GM23338 (cell line): Measurements from ENCODE around the gene TRIP10. TPM values are rescaled to one million over a fixed set of nuclear protein-coding genes. Genes with fewer than 3 reads are reported as not detected.
A peak's percentile ranks its signal among the peaks of the same experiment; 100 is the strongest.

Experiments
- ATAC-seq: fragments of 200-7000 bp; cut with Tn5 transposase; 3 replicates; pipeline ENCODE4 v1.9.1; 2020
- DNase-seq: peaks from one replicate; pipeline ENCODE4 v3.0.0-alpha.2; 2015; ENCODE audit warnings: low spot score
- H2AFZ ChIP-seq: fragments of 200-600 bp; sonication (generic); 2 replicates; pipeline ENCODE4 v1.8.0; 2016; ENCODE audit warnings: antibody characterized with exemption, mild to moderate bottlenecking, moderate library complexity
- H3F3A ChIP-seq: fragments of 200-600 bp; sonication (generic); replicated peaks from 2 replicates; pipeline ENCODE4 v1.8.0; 2017; ENCODE audit warnings: antibody characterized with exemption, mixed run types, low read depth
- H3K27ac ChIP-seq: fragments of 200-600 bp; sonication (generic); 2 replicates; pipeline ENCODE4 v1.6.1; 2016; ENCODE audit warnings: low read depth
- H3K27me3 ChIP-seq: fragments of 200-600 bp; sonication (generic); 2 replicates; pipeline ENCODE4 v1.8.0; 2016; ENCODE audit warnings: mild to moderate bottlenecking, mixed run types, moderate library complexity; ENCODE audit not compliant: insufficient read depth
- H3K36me3 ChIP-seq: fragments of 200-600 bp; sonication (generic); 2 replicates; pipeline ENCODE4 v1.8.0; 2016; ENCODE audit warnings: mild to moderate bottlenecking; ENCODE audit not compliant: insufficient read depth
- H3K4me1 ChIP-seq: fragments of 200-600 bp; sonication (generic); 2 replicates; pipeline ENCODE4 v1.8.0; 2016; ENCODE audit warnings: mild to moderate bottlenecking, moderate library complexity; ENCODE audit not compliant: insufficient read depth
- H3K4me2 ChIP-seq: fragments of 200-600 bp; sonication (generic); 2 replicates; pipeline ENCODE4 v1.7.1; 2017; ENCODE audit warnings: mixed run types
- H3K4me3 ChIP-seq: fragments of 200-600 bp; sonication (generic); 2 replicates; pipeline ENCODE4 v1.6.1; 2016; ENCODE audit warnings: mixed run types
- H3K79me2 ChIP-seq: fragments of 200-600 bp; sonication (generic); replicated peaks from 2 replicates; pipeline ENCODE4 v1.8.0; 2017; ENCODE audit warnings: mild to moderate bottlenecking; ENCODE audit not compliant: insufficient read depth
- H3K9me2 ChIP-seq: fragments of 200-600 bp; sonication (generic); 2 replicates; pipeline ENCODE4 v1.8.0; 2017; ENCODE audit not compliant: insufficient read depth
- H4K20me1 ChIP-seq: fragments of 200-600 bp; sonication (generic); replicated peaks from 2 replicates; pipeline ENCODE4 v1.8.0; 2017; ENCODE audit warnings: mild to moderate bottlenecking; ENCODE audit not compliant: insufficient read depth
- H3K27ac Mint-ChIP-seq: 2 replicates; pipeline ENCODE4 v1.8.0; 2020; ENCODE audit warnings: inconsistent platforms, mild to moderate bottlenecking, moderate library complexity, mixed read lengths
- H3K27me3 Mint-ChIP-seq: 3 replicates; pipeline ENCODE4 v1.8.0; 2022; ENCODE audit warnings: low read depth, mild to moderate bottlenecking, moderate library complexity, mixed read lengths, inconsistent platforms; ENCODE audit not compliant: insufficient read depth, poor library complexity
- H3K36me3 Mint-ChIP-seq: 3 replicates; pipeline ENCODE4 v1.8.0; 2021; ENCODE audit warnings: low read depth, mild to moderate bottlenecking, inconsistent platforms, moderate library complexity, mixed read lengths
- H3K4me1 Mint-ChIP-seq: 3 replicates; pipeline ENCODE4 v1.8.0; 2020; ENCODE audit warnings: mild to moderate bottlenecking, inconsistent platforms, mixed read lengths
- H3K4me3 Mint-ChIP-seq: 3 replicates; pipeline ENCODE4 v1.8.0; 2021; ENCODE audit warnings: moderate library complexity, mild to moderate bottlenecking, inconsistent platforms, mixed read lengths
- H3K9me3 Mint-ChIP-seq: 3 replicates; pipeline ENCODE4 v1.8.0; 2020; ENCODE audit warnings: moderate library complexity, mild to moderate bottlenecking, inconsistent platforms, mixed read lengths
- CREB1 ChIP-seq: fragments of 250-450 bp; sonication (Bioruptor Pico); IDR thresholded peaks from 2 replicates; pipeline ENCODE4 v1.5.0; 2020; ENCODE audit warnings: low read depth, mild to moderate bottlenecking, moderate library complexity
- EZH2phosphoT487 ChIP-seq: fragments of 200-600 bp; sonication (generic); IDR thresholded peaks from one replicate; pipeline ENCODE4 v1.8.1; 2018; ENCODE audit warnings: antibody characterized with exemption; ENCODE audit not compliant: unreplicated experiment
- JUNB ChIP-seq: IDR thresholded peaks from one replicate; pipeline ENCODE4 v1.6.1; 2016; ENCODE audit warnings: antibody characterized with exemption; ENCODE audit not compliant: unreplicated experiment
- POLR2AphosphoS5 ChIP-seq: IDR thresholded peaks from 2 replicates; pipeline ENCODE4 v1.6.1; 2016; ENCODE audit warnings: antibody characterized with exemption, low read depth
- STAT1 ChIP-seq: IDR thresholded peaks from one replicate; pipeline ENCODE4 v1.6.1; 2016; ENCODE audit warnings: antibody characterized with exemption; ENCODE audit not compliant: unreplicated experiment
- ZNF114 ChIP-seq: fragments of 250-450 bp; sonication (Bioruptor Pico); IDR thresholded peaks from 2 replicates; pipeline ENCODE4 v1.5.0; 2020; ENCODE audit warnings: mild to moderate bottlenecking, moderate library complexity
- ZNF331 ChIP-seq: fragments of 250-450 bp; sonication (Bioruptor Pico); IDR thresholded peaks from 2 replicates; pipeline ENCODE4 v1.5.0; 2020; ENCODE audit warnings: low read depth, mild to moderate bottlenecking, moderate library complexity
- polyA plus RNA-seq: library from polyadenylated mRNA; unstranded; fragments of >200 nt; fragmentation: Nextera tagmentation; extraction: Ambion mirVana; gene quantifications from 2 replicates; pipeline ENCODE4 v1.2.1, GENCODE V29; 2016
- total RNA-seq: library from RNA; depleted of rRNA; stranded (reverse); fragments of >200 nt; shearing (Covaris generic); gene quantifications from 2 replicates; pipeline ENCODE4 v1.2.3, GENCODE V29; 2014
- TF ChIP-seq, protein P1 (sequence below): IDR thresholded peaks from 2 replicates; pipeline ENCODE4 v1.6.1; 2016; ENCODE audit warnings: antibody characterized with exemption
- TF ChIP-seq, protein P2 (sequence below), 2 experiments: fragments of 200-600 bp in 1 of 2; sonication (generic) in 1 of 2; conservative IDR thresholded peaks; 2 replicates each; pipeline versions ENCODE4 v1.5.1 to v1.6.1; 2016 to 2017; ENCODE audit warnings: antibody characterized with exemption in 2 of 2, low read depth in 2 of 2, mild to moderate bottlenecking in 2 of 2, moderate library complexity in 1 of 2

The TRIP10 gene
- total and polyA plus RNA-seq, 2 experiments from 2014 or later: 56.8 to 68.5 TPM

DNA sequence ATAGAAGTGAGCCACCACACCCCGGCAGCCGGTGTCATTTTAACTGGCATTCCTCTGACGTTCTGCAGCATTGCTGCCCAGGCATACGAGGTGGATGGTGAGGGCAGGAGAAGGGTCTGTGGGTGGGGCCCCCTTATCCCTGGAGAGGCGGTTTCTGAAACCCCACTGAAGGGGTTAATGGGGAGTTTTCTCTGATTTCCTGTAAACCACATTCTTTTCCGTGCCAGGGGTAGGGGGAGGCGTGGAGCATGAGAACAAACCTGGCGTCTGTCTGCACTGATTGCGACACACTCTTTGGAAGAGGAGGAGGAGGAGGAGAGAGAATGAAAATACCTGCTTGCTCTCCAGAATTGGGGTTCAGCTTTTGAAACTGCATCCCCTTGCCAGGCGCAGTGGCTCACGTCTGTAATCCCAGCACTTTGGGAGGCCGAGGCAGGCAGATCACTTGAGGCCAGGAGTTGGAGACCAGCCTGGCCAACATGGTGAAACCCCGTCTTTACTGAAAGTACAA lies 16.3 kb upstream of the TRIP10 start:
- DNase-seq: peak; percentile 66
- no peak overlapping the region for H3K4me3 ChIP-seq
- no peaks in the 10 kb centered on the region for H3F3A ChIP-seq
- Mint-ChIP-seq H3K27me3 (peaks cover 9% of the 10 kb centered on the region), H3K27ac (peak overlapping the region; percentile 21; the same call in 1 of the 2 replicates), H3K9me3 (peaks cover 24% of the 10 kb centered on the region), H3K4me3 (no peak overlapping the region; the same call in 2 of the 3 replicates), H3K4me1 (peaks cover 6% of the 10 kb centered on the region), H3K36me3 (peaks cover 11% of the 10 kb centered on the region; the same call in 2 of the 3 replicates)
- H3K4me2 ChIP-seq: 0 out of 2 replicates have a peak overlapping the region, but pooled peaks have one; percentile 52
- no peaks in the 10 kb centered on the region for H3K27me3 ChIP-seq
- peak overlapping the region; percentile 19; the same call in 1 of the 2 replicates for H2AFZ ChIP-seq
- TF ChIP-seq STAT1 (no peak), ZNF331 (CRISPR knock-in tag) (no peak), JUNB (no peak), EZH2phosphoT487 (no peak), POLR2AphosphoS5 (no peak), CREB1 (CRISPR knock-in tag) (no peak)
- TF ChIP-seq, protein P1, sequence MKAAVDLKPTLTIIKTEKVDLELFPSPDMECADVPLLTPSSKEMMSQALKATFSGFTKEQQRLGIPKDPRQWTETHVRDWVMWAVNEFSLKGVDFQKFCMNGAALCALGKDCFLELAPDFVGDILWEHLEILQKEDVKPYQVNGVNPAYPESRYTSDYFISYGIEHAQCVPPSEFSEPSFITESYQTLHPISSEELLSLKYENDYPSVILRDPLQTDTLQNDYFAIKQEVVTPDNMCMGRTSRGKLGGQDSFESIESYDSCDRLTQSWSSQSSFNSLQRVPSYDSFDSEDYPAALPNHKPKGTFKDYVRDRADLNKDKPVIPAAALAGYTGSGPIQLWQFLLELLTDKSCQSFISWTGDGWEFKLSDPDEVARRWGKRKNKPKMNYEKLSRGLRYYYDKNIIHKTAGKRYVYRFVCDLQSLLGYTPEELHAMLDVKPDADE: no peak
- TF ChIP-seq, protein P2, sequence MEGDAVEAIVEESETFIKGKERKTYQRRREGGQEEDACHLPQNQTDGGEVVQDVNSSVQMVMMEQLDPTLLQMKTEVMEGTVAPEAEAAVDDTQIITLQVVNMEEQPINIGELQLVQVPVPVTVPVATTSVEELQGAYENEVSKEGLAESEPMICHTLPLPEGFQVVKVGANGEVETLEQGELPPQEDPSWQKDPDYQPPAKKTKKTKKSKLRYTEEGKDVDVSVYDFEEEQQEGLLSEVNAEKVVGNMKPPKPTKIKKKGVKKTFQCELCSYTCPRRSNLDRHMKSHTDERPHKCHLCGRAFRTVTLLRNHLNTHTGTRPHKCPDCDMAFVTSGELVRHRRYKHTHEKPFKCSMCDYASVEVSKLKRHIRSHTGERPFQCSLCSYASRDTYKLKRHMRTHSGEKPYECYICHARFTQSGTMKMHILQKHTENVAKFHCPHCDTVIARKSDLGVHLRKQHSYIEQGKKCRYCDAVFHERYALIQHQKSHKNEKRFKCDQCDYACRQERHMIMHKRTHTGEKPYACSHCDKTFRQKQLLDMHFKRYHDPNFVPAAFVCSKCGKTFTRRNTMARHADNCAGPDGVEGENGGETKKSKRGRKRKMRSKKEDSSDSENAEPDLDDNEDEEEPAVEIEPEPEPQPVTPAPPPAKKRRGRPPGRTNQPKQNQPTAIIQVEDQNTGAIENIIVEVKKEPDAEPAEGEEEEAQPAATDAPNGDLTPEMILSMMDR (conservative IDR thresholded peaks at IDR 0.05; ENCODE audit: low read depth in 2 of 2): no peak
- no peaks in the 10 kb centered on the region for H3K36me3 ChIP-seq
- no peaks in the 10 kb centered on the region for H3K79me2 ChIP-seq
- H3K9me2 ChIP-seq: no peaks in the 10 kb centered on the region
- peak; percentile 59 for ATAC-seq
- no peaks in the 10 kb centered on the region for H4K20me1 ChIP-seq
- peaks cover 12% of the 10 kb centered on the region for H3K4me1 ChIP-seq
- peak overlapping the region; percentile 58; the same call in 1 of the 2 replicates for H3K27ac ChIP-seq

DNA sequence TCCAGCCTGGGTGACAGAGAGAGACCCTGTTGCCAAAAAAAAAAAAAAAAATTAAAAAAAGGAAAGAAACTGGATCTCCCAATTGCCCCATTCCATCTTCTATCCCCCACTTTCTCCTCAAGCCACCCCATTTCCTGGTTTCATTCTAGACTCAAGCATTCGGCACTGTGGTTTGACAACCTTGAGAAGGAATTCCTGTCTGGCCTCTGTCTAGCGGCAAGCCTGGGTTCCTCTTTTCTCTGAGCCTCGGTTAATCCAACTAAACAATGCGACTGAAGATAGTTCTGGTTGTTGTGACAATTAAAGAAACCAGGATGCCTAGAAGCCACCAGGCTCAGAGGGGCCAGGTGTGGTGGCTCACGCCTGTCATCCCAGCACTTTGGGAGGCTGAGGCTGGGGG lies 15.7 kb upstream of the TRIP10 start:
- DNase-seq: no peak
- Histone ChIP-seq H3K27me3 (no peaks in the 10 kb centered on the region), H4K20me1 (no peaks in the 10 kb centered on the region), H3K27ac (peak overlapping the region; percentile 58; the same call in 1 of the 2 replicates), H3K9me2 (no peaks in the 10 kb centered on the region), H3K4me1 (peaks cover 12% of the 10 kb centered on the region), H3K79me2 (no peaks in the 10 kb centered on the region), H3K4me2 (0 out of 2 replicates have a peak overlapping the region, but pooled peaks have one; percentile 52), H2AFZ (no peak overlapping the region), H3F3A (no peaks in the 10 kb centered on the region), H3K4me3 (no peak overlapping the region), H3K36me3 (no peaks in the 10 kb centered on the region)
- H3K27ac Mint-ChIP-seq: peak overlapping the region; percentile 77; the same call in 1 of the 2 replicates
- ATAC-seq: no peak
- H3K36me3 Mint-ChIP-seq: peaks cover 11% of the 10 kb centered on the region; the same call in 2 of the 3 replicates
- peaks cover 6% of the 10 kb centered on the region for H3K4me1 Mint-ChIP-seq
- peaks cover 18% of the 10 kb centered on the region for H3K9me3 Mint-ChIP-seq
- peaks cover 12% of the 10 kb centered on the region for H3K27me3 Mint-ChIP-seq
- no peak overlapping the region for H3K4me3 Mint-ChIP-seq
- no peak for TF ChIP-seq EZH2phosphoT487
- no peak for TF ChIP-seq JUNB
- TF ChIP-seq, protein P1: no peak
- no peak for TF ChIP-seq POLR2AphosphoS5
- no peak for TF ChIP-seq STAT1
- TF ChIP-seq ZNF114 (CRISPR knock-in tag): no peak
- TF ChIP-seq CREB1 (CRISPR knock-in tag): no peak
- TF ChIP-seq ZNF331 (CRISPR knock-in tag): no peak
- TF ChIP-seq, protein P2 (conservative IDR thresholded peaks at IDR 0.05; ENCODE audit: low read depth in 2 of 2): no peak
